WTC11 (cell line): ENCODE measurements around the gene UNKL. TPM values are rescaled to one million over a fixed set of nuclear protein-coding genes. Genes with fewer than 3 reads are reported as not detected.

Source experiments
- ATAC-seq: fragments of 200-7000 bp; cut with Tn5 transposase; 2 replicates; pipeline ENCODE4 v1.10.0; 2021; ENCODE audit warnings: mild to moderate bottlenecking, moderate library complexity
- CTCF ChIA-PET: fragments of 300-600 bp; sonication (Branson Sonifier 250); formaldehyde crosslinking; loops from one replicate; lab custom pipeline; 2021; ENCODE audit warnings: antibody characterized with exemption; lab: Charles Lee
- POLR2A ChIA-PET: fragments of 350-600 bp; sonication (Branson Sonifier 250); formaldehyde crosslinking; loops from one replicate; lab custom pipeline; 2021; ENCODE audit warnings: antibody characterized with exemption; lab: Charles Lee
- DNase-seq: peaks from one replicate; pipeline ENCODE4 v3.0.0; 2021; ENCODE audit warnings: low spot score
- H3K27ac Mint-ChIP-seq: 2 replicates; pipeline ENCODE4 v1.8.0; 2021; ENCODE audit warnings: mixed read lengths
- H3K27me3 Mint-ChIP-seq: 2 replicates; pipeline ENCODE4 v1.8.0; 2021; ENCODE audit warnings: low read depth, mild to moderate bottlenecking, moderate library complexity, mixed read lengths
- H3K36me3 Mint-ChIP-seq: 2 replicates; pipeline ENCODE4 v1.8.0; 2021; ENCODE audit warnings: mixed read lengths
- H3K4me1 Mint-ChIP-seq: 2 replicates; pipeline ENCODE4 v1.8.0; 2022; ENCODE audit warnings: mixed read lengths
- H3K4me3 Mint-ChIP-seq: 2 replicates; pipeline ENCODE4 v1.8.0; 2021; ENCODE audit warnings: mild to moderate bottlenecking, moderate library complexity, mixed read lengths
- H3K9me3 Mint-ChIP-seq: 2 replicates; pipeline ENCODE4 v1.8.0; 2021; ENCODE audit warnings: mixed read lengths
- CDX4 ChIP-seq: fragments of 250-450 bp; sonication (Bioruptor Pico); IDR thresholded peaks from 2 replicates; pipeline ENCODE4 v1.9.0; 2021; ENCODE audit warnings: moderate library complexity, mild to moderate bottlenecking, inconsistent platforms, borderline replicate concordance
- E2F5 ChIP-seq: sonication (generic); formaldehyde crosslinking; IDR thresholded peaks from 2 replicates; pipeline ENCODE4 v1.8.1; 2022; ENCODE audit warnings: mild to moderate bottlenecking, moderate library complexity, missing genetic modification reagents
- FOXJ3 ChIP-seq: sonication (generic); formaldehyde crosslinking; IDR thresholded peaks from 2 replicates; pipeline ENCODE4 v1.9.0; 2021; ENCODE audit warnings: missing genetic modification reagents, mild to moderate bottlenecking, borderline replicate concordance
- FOXP4 ChIP-seq: sonication (generic); formaldehyde crosslinking; IDR thresholded peaks from 2 replicates; pipeline ENCODE4 v1.8.0; 2022; ENCODE audit warnings: mild to moderate bottlenecking, missing genetic modification reagents
- MXD4 ChIP-seq: fragments of 250-450 bp; sonication (Bioruptor Pico); IDR thresholded peaks from 2 replicates; pipeline ENCODE4 v1.8.0; 2021; ENCODE audit warnings: mild to moderate bottlenecking, moderate library complexity, borderline replicate concordance
- PREB ChIP-seq: sonication (generic); formaldehyde crosslinking; IDR thresholded peaks from 2 replicates; pipeline ENCODE4 v1.8.1; 2022; ENCODE audit warnings: mild to moderate bottlenecking, missing genetic modification reagents, moderate library complexity, borderline replicate concordance
- PRRX2 ChIP-seq: fragments of 250-450 bp; sonication (Bioruptor Pico); IDR thresholded peaks from 2 replicates; pipeline ENCODE4 v1.8.0; 2021; ENCODE audit warnings: mild to moderate bottlenecking
- SP1 ChIP-seq: sonication (generic); formaldehyde crosslinking; conservative IDR thresholded peaks from 2 replicates; pipeline ENCODE4 v1.8.1; 2022; ENCODE audit warnings: missing genetic modification reagents
- STAT6 ChIP-seq: sonication (generic); formaldehyde crosslinking; conservative IDR thresholded peaks from 2 replicates; pipeline ENCODE4 v1.8.1; 2023; ENCODE audit warnings: mild to moderate bottlenecking, low read depth, missing genetic modification reagents, moderate library complexity
- TP53 ChIP-seq: sonication (generic); formaldehyde crosslinking; IDR thresholded peaks from 2 replicates; pipeline ENCODE4 v1.8.1; 2023; ENCODE audit warnings: mild to moderate bottlenecking, missing genetic modification reagents
- ZNF121 ChIP-seq: sonication (generic); formaldehyde crosslinking; IDR thresholded peaks from 2 replicates; pipeline ENCODE4 v1.8.0; 2023; ENCODE audit warnings: missing genetic modification reagents
- ZNF232 ChIP-seq: sonication (generic); formaldehyde crosslinking; IDR thresholded peaks from 2 replicates; pipeline ENCODE4 v1.8.0; 2022; ENCODE audit warnings: mild to moderate bottlenecking, missing genetic modification reagents
- ZNF263 ChIP-seq: sonication (generic); formaldehyde crosslinking; IDR thresholded peaks from 2 replicates; pipeline ENCODE4 v1.8.1; 2022; ENCODE audit warnings: low read depth, mild to moderate bottlenecking, moderate library complexity, missing genetic modification reagents
- ZNF396 ChIP-seq: fragments of 250-450 bp; sonication (Bioruptor Pico); IDR thresholded peaks from 2 replicates; pipeline ENCODE4 v1.8.0; 2021; ENCODE audit warnings: mild to moderate bottlenecking, moderate library complexity, borderline replicate concordance
- ZNF512 ChIP-seq: sonication (generic); formaldehyde crosslinking; IDR thresholded peaks from 2 replicates; pipeline ENCODE4 v1.8.1; 2022; ENCODE audit warnings: missing genetic modification reagents, borderline replicate concordance
- total RNA-seq: library from RNA; stranded (reverse); gene quantifications from 3 replicates; pipeline ENCODE4 v1.2.3, GENCODE V29; 2021

UNKL gene
- total RNA-seq, 1 experiment from 2014 or later: 53.3 TPM

GRCh38 chr16:1333149-1333812 lies 81.2 kb downstream of the UNKL start, which contains the start of gene BAIAP3:
Gene BAIAP3, plus strand, starts transcription at chr16:1333645. Its CDS starts 4,905 bp downstream, at chr16:1338550.
- Mint-ChIP-seq H3K9me3 (no peaks in the 10 kb centered on the region), H3K4me1 (peaks cover 14% of the 10 kb centered on the region), H3K27ac (no peak within 1 kb of the TSS), H3K27me3 (peaks cover 35% of the 10 kb centered on the region), H3K4me3 (peak within 1 kb of the TSS; percentile 76), H3K36me3 (no peaks in the 10 kb centered on the region)
- CTCF ChIA-PET: interaction anchor here (1.3 to 3.2 kb wide), 5 partner anchors 9 to 373 kb away, joined by 3 to 13 read pairs (median 6); partner anchors contain the start of gene MAPK8IP3
- DNase-seq (peak; percentile 62), ATAC-seq (peak; percentile 26)
- POLR2A ChIA-PET: interaction anchor here (0.8 to 1.6 kb wide), 4 partner anchors 9 to 33 kb away, joined by 3 to 6 read pairs (median 6); partner anchors contain the start of gene UBE2I
- TF ChIP-seq SP1 (peak; percentile 63), E2F5 (CRISPR knock-in tag) (peak; percentile 12; the same call in 1 of the 2 replicates), PRRX2 (CRISPR knock-in tag) (no peak), ZNF232 (CRISPR knock-in tag) (no peak)

- Mint-ChIP-seq H3K9me3 (no peaks in the 10 kb centered on the region), H3K36me3 (no peaks in the 10 kb centered on the region), H3K27ac (no peak overlapping the region), H3K4me3 (peak overlapping the region; percentile 76), H3K27me3 (peaks cover 35% of the 10 kb centered on the region), H3K4me1 (peaks cover 14% of the 10 kb centered on the region)
- ChIA-PET CTCF (interaction anchor here (1.3 to 3.2 kb wide), 6 partner anchors 10 to 373 kb away, joined by 3 to 13 read pairs (median 5); partner anchors contain the start of gene MAPK8IP3), POLR2A (interaction anchor here (0.8 to 1.6 kb wide), 6 partner anchors 9 to 43 kb away, joined by 3 to 6 read pairs (median 6); partner anchors contain the start of gene UBE2I)
- DNase-seq (no peak), ATAC-seq (no peak)
- peak; percentile 38; the same call in 1 of the 2 replicates for TF ChIP-seq ZNF263 (CRISPR knock-in tag)
- no peak for TF ChIP-seq STAT6 (CRISPR knock-in tag)
Observed at GRCh38 chr16:1332618-1333148, 81.8 kb downstream of the UNKL start.

- ATAC-seq: peak; percentile 57
- peaks cover 35% of the 10 kb centered on the region for H3K27me3 Mint-ChIP-seq
- H3K36me3 Mint-ChIP-seq: no peaks in the 10 kb centered on the region
- H3K27ac Mint-ChIP-seq: peak overlapping the region; percentile 72; the same call in 1 of the 2 replicates
- H3K9me3 Mint-ChIP-seq: no peaks in the 10 kb centered on the region
- ChIA-PET POLR2A (interaction anchor here (0.5 to 1.6 kb wide), 7 partner anchors 10 to 1136 kb away, joined by 3 to 6 read pairs (median 5); partner anchors contain the start of gene UBE2I), CTCF (interaction anchor here (0.8 to 3.2 kb wide), 7 partner anchors 11 to 591 kb away, joined by 3 to 13 read pairs (median 4); partner anchors contain the start of genes CIAO3 and MAPK8IP3)
- peak overlapping the region; percentile 76 for H3K4me3 Mint-ChIP-seq
- peaks cover 14% of the 10 kb centered on the region for H3K4me1 Mint-ChIP-seq
- peak; percentile 93 for DNase-seq
- no peak for TF ChIP-seq MXD4 (CRISPR knock-in tag)
- TF ChIP-seq TP53: no peak
- TF ChIP-seq ZNF396 (CRISPR knock-in tag): no peak
- 0 out of 2 replicates have a peak, but pooled peaks have one; percentile 6 for TF ChIP-seq ZNF121
- TF ChIP-seq FOXJ3 (CRISPR knock-in tag): no peak
- peak; percentile 92 for TF ChIP-seq FOXP4
- TF ChIP-seq PREB (CRISPR knock-in tag): no peak
- TF ChIP-seq CDX4 (CRISPR knock-in tag): no peak
- TF ChIP-seq ZNF512: no peak
Observed at GRCh38 chr16:1331712-1332617, 82.5 kb downstream of the UNKL start.
